DMS153 (cell line): ENCODE results near the gene CD302.
"Not testable (repeated sequence)": the region's sequence is repeated elsewhere in the genome, so short reads cannot be mapped to it uniquely, and the experiment has no call there.

Experiments
- DNase-seq: peaks from one replicate; lab custom pipeline; 2025; lab: John Stamatoyannopoulos, UW

CD302 gene

DNA sequence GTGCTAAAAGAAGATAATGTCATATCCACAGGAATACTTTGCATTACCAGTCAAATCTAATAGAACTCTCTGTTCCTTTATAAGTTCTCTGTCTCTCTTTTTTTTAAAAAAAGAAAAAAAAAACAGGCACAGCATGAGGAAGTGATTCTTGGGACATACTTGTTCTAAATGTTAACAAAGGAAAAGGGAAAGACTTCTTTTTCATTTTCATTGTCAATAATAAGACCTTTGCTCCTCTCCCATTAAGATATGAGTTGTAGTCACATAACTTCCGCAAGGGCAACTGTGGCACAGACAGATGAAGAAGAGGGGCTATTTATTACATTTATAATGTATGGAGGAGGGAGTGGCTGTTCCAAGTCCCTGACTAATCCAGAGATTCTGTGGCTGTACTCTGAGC is 4.7 kb downstream of the CD302 start:
- no peak for DNase-seq

DNA sequence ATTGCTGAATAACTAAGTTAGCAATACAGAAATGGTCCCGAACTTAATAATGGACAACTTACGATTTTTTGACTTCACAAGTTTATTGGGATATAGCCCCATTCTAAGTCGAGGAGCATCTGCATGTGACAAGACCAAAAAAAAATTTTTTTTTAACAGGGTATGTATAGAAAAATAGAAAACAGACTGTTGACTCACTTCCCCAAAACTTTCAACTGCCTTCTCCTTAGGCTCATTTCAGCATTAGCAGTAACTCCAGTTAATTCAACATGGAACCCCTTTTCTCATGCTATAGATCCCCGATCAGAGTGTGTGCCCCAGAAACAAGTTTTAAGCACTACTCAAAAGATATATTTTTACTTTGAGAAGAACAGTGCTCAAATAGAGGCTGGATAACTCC is 5.4 kb downstream of the CD302 start:
- no peak for DNase-seq

DNA sequence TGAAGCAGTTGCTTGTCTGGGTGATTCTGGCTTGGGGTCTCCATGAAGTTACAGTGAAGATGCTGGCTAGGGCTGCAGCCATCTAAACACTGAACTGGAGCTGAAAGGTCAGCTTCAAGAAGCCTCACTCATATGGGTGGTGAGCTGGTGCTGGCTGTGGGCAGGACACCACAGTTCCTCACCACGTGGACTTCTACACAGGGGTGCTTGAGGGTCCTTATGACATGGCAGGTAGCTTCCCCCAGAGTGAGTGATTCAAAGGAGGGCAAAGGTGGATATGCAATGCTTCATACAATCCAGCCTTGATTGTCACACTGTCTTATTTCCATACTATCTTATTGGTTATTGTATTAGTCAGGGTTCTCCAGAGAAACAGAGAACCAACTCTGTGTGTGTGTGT is 6.0 kb downstream of the CD302 start:
- no peak for DNase-seq

DNA sequence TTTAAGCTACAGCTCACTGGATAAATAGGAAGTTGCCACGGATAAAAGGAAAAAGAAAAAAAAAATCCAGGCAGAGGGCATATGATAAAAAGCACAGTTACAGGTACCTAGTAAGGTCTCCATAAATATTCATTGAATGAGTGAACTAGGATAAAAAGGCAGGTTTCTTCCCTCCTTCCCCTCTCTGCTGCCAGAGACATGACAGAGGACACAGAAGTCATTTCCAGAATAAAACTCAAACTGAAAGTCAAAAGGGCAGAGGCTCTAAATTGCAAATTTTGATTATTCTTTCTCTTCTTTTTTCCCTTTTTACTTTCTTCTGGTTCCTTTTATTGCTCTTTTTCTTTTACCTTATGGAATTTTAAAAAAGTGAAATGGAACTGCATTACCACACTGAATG is 7.7 kb downstream of the CD302 start:
- no peak for DNase-seq

DNA sequence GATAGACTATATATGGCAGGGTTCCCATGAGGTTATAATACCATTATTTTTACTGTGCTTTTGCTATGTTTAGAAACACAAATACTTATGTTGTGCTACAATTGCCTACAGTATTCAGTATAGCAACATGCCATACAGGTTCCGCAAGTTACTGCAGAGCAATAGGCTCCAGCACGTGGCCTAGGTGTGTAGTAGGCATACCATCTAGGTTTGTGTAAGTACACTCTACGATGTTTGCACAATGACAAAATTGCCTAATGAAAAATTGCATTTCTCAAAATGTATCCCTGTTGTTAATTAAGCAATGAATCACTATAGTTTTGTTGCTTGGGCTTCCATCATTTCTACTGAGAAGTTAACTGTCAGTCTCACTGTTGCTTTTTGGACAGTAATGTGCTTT is 9.8 kb downstream of the CD302 start:
- peak; percentile 73 for DNase-seq

DNA sequence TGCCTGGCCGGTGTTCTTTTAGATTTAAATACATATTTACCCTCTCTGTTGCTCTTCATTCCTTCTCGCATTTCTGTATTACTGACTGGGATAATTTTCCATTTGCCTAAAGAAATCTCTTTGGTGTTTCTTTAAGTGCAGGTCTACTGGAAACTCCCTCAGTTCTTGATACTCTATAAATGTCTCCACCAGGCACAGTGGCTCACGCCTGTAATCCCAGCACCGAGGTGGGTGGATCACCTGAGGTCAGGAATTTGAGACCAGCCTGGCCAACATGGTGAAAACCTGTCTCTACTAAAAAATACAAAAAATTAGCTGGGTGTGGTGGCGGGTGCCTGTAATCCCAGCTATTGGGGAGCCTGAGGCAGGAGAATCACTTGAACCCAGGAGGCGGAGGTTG is 10.4 kb downstream of the CD302 start:
- DNase-seq = not testable (repeated sequence)

DNA sequence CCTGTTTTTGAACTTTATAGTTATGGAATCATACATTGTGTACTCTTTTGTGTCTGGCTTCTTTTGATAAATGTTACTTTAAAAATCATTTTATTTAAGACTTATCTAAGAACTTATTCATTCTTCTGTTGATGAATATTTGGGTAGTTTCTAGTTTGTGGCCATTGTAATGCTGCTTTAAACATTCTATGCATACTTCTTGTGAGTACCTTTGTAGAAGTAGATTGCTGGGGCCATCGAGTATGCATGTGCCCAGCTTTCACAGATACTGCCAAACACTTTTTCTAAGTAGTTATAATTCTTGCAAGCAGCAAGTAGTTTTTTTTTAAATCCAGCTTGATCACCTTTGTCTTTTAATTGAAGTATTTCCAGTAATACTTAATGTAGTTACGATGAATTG is 11.1 kb downstream of the CD302 start:
- DNase-seq = no peak

DNA sequence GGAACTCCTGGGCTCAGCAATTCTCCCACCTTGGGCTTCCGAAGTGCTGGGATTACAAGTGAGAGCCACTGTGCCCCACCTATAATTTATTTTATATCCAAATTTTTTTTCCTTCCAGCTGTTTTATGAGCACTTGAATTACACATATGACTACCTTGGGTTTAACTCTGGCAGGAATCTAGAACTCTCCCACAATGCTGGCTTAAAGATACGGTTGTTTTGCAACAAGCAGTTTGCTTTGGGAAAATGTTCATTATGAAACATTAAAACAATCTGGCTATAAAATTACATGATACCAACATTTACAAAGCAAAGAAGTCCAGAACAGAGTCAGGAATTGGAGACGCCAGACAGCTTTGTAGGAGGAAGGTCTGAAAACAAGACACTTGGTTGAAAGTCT is 12.8 kb downstream of the CD302 start:
- no peak for DNase-seq

DNA sequence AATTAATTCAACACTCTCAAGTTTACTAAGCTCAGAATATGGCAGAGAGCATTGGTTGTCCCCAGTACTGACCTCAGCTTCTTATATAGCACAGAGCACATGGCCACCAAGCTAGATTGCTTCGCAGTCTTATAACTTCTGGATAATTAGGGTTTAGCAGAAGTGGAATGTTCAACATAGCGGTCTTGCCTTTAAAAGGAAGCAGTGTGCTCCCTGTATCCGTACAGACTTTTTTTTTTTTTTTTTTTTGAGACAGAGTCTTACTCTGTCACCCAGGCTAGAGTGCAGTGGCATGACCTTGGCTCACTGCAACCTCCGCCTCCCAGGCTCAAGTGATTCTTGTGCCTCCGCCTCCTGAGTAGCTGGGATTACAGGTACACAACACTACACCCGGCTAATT is 13.3 kb downstream of the CD302 start:
- DNase-seq = not testable (repeated sequence)

DNA sequence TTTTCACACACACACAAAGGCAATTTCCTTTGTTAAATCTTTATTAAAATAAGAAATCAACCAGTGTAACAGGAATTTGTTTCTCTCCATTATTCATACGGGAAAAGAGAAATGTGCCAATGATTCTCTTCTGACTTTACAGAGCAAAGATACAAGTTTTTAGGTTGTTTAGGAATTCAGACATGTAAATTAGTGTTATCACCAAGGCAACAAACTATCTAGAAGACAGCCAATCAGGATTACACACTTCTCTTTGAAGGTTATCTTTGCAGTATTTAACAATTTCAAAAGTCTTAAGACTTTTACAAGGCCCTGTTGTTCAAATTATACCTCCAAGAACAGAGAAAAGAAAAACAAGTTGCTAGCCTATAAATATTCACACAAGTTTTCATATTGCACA is 14.5 kb downstream of the CD302 start:
- no peak for DNase-seq

DNA sequence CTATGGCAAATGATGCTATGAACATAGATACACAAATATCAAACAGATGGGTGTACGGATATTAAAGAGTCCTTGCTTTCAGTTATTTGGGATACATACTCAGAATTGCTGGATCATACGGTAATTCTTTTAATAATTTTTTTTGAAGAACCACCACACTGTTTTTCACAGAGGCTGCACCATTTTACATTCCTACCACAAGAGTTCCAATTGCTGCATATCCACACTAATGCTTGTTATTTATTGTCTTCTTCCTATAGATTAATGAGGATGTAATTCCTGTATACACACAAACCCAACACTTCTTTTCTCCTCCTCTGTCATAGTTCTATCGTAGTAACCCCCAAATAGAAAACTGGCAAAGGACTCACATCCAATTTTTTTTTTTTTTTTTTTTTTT is 21.7 kb downstream of the CD302 start:
- DNase-seq = no peak

DNA sequence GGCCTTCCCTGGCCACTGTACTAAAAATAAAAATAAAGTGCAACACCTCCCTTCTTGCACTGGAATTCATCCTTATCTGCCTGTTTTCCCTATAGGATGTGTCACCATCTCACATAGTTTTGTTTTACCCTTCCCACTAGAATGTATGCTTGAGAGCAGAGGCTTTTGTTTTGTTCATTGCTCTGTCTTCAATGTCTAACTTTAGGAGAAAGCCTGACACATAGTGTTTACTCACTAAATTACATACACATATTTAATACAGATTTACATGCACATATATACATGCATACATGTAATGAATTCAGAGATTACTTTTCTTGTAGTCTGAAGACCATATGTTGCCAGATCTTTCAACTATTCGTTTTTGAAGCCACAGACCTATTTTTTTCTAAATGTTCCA is 23.0 kb downstream of the CD302 start:
- DNase-seq = no peak

DNA sequence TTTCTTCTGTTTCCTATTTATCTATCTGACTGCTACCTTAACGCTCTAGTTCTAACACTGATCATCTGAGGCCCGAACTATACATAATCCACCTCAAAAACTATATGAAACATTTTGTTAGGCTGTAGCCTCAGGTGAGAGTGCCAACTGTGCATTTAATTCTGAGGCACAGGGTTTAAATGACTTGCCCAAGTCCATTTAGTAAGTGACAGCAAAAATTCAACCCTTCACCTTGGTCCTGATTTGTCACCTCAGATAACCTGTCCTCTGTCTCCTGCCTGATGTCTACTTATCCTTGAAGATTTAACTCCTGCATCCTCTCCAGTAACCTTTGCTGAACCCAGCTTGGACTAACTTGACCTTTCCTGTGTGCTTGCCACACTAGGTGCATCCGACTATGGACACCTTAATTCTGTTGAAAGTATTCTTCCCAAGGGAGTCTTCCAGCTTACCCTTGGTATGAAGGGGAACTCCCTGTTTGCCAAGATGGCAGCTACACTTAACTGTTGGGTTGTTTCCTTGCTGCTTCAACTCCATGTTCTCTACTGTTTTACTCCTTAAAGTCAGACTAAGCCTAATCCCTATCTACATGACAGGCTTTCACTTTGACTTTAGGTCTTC is 23.5 kb downstream of the CD302 start:
- no peak for DNase-seq

DNA sequence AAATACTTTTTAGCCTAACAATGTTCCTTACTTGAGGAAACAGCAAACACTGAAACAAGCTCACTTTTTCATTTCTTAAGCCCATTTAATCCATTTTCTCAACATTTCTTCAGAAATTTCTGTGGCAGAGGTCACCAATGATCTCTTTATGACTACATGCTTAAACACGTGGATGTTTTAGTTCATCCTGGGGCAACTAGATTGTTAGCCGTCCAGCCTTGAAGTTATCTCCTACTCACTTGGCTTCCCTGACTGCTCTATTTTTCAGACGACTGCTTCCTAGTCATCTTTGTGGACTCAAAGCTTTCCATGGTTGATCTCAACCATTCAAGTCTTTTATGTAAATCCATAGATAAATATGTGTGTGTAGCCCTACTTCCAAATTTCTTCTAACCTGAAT is 24.1 kb downstream of the CD302 start:
- no peak for DNase-seq

DNA sequence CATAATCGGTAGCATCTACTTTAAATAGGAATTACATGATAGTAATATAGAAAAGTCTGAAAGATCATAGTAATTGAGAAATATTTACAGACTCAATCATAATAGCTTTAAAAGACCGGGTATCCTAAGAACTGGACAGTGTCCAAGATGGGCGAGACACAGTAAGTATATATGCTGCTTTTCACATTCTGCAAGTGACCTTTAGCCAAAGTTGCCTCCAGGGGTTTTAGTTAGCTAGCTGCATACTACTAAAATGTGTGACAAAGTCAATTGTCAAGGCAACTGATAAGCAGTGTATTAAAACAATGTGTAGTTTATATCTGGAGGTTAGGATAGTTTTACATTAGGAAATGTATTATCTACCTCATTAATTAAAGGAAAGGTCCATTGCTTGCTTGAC is 24.6 kb downstream of the CD302 start:
- no peak for DNase-seq

DNA sequence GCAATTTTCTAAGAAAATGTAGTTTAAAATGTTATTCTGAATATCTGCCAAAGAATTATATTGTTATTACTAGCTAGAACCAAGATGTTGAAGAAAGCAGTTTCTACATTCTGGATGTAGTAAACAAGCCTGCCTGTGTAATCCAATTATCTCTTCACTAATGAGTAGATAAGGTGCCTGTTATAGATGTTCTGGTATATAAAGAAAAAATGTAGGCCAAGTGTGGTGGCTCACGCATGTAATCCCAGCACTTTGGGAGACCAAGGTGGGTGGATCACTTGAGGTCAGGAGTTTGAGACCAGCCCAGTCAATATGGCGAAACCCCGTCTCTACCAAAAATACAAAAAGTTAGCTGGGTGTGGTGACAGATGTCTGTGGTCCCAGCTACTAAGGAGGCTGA is 28.9 kb downstream of the CD302 start:
- DNase-seq = no peak

DNA sequence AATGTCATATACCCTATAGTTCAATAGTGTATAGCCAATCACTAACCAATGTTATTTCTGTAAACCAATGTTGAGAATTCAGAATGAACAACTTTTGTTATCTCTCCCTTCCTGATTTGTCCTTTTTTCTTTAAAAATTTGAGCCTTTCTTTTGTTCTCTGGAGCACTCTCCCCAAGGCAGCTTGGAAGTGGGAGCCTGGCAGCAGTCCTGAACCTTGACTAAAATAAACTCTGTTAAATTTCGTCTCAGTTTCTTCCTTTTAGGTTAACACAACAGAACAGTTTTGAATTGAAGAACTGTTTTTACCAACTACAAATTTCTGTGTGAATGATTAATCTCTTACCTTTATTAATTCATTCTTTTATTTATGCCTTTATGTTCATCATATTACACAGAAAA is 35.9 kb downstream of the CD302 start:
- no peak for DNase-seq

DNA sequence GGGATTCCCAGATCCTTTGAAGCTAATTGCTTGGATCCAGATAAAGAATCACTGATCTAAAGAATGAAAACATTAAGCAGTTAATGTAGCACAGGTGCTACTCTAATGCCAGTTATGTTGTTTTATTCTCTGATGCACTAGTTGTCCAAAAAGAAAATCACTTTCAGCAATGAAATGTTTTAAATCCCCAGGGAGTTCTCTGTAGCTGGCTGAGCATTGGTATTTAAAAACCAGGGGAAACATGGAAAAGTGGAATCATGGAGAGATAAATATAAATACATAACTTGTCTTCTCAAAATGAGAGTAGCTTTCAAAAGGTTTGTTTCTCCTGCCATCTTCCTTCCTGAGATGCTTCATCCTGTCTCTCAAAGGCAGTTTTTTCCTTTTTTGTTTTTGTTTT is 37.7 kb downstream of the CD302 start:
- DNase-seq = no peak

DNA sequence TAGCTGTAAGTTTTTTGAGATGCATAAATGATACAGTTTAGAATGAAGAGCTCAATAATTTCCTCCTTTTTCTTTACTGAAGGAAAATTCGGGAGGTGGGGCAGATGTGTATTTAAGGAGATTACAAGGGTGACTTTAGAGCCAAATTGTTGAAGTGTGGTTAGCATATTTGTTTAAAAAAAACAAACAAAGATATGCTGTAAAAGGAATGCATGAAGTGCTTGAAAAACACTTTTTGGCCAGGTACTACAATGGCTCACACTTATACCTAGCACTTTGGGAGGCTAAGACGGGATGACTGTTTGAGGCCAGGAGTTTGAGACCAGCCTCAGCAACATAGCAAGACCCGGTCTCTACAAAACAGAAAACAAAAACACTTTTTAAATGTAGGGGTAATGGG is 38.4 kb downstream of the CD302 start:
- no peak for DNase-seq

DNA sequence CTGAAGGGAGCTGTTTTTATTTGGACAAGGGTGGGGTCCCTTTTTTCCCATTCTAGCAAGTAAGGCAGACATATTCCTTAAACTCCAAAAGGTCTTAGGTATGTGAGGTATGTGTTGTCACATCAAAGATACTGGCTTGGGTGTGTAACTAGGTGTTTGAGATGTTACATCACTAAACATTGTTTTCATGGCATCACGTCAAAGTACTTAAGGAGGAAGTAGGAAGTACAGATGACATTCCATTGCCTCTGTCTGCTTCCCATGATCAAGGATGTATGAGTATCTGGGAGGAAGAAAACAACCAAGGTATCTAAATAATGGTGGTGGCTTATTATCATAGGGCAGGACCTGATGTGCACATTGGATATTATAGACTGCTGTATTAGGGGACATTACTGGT is 39.3 kb downstream of the CD302 start:
- no peak for DNase-seq

DNA sequence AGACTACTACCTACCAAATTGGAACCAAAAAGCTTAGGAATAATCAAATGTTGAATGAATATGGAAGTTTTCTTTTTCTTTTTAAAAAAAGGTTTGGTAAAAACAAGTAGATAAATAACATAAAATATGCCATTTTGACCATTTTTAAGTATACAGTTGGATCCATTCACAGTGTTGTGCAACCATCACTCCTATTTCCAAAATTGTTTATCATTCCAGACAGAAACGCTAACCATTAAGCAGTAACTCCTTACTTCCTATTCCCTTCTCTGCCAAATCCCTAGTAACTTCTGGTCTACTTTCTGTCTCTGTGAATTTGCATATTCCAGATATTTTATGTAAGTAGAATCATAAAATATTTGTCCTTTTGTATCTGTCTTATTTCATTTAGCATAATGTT is 39.8 kb downstream of the CD302 start:
- no peak for DNase-seq

DNA sequence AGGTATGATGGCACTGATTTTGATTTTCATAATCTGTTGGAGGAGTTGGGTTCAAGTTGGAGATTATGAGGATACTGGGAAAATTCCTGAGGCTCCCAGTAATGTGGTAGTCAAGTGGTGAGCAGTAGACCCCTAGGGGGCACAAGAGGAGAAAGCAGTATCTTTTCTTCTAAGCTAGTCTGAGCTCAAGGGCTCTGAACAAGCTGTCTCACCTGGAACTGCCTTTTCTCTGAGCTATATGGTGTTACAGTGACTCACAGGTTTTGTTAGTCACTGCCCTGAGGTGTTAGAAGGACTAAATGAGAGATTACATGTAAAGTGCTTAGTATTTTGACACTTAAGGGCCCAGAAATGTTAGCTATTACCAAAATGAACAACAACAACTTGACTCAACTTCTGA is 42.2 kb downstream of the CD302 start:
- DNase-seq = no peak

DNA sequence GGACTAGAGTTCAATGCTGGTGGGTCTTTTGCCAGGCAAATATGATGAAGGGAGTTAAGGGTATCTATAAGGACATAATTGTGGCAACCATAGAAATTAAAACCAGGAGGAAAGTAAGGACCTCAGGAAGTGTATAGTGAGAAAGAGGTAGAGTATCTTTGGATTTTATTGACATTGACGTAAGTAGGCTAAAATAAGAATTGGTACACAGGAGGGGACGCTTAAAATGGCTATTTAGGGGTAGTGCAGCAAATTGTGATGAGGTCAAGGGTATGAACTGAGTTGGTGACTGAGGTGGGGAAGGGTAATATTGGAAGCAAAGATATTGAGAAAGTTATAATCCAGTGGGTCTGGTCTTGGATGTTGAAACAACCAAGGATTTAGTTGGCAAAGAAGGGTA is 43.0 kb downstream of the CD302 start:
- no peak for DNase-seq

DNA sequence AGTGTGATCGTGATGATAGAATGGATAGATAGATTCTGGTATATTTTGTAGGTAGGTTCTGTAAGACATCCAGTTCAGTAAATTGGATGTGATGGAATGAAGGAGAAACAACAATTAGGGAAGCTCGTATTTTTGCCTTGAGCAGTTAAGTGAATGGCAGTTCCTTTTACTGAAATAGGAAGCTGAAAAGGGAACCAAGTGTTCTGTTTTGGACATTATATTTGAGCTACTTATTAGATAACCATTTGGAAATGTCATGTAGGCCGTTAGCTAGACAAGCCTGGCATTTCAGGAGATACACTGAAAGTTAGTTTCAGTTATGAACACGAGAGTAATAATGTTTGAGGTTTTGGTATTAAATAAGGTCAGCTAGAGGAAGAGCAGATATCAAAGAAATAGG is 44.2 kb downstream of the CD302 start:
- DNase-seq = no peak

DNA sequence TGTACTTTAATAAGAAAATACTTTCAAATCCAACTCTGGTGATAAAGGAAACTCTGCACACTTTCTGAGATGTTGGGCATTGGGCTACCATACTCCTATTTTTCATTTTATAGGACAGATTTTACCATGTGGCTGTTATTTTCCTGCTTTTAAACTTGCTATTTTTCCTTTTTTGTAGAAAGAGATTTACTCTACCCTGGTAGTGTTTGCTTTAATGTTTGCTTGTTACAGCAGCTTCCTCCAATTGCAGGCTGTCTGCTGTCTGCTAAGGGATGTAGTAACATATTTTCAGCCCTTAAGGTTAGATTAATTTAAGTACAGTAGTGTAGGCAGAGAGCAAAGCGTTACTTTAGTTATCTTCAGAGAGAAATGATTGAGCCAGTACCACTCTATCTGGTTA is 47.1 kb downstream of the CD302 start:
- DNase-seq = no peak
